Osteoblast (primary cell): ENCODE data around the gene MARCHF3. TPM values are rescaled to one million over a fixed set of nuclear protein-coding genes. Genes with fewer than 3 reads are reported as not detected.

Experiments used
- DNase-seq: peaks from one replicate; pipeline ENCODE4 v3.0.0; 2011; ENCODE audit warnings: low spot score, mixed read lengths; ENCODE audit not compliant: insufficient read length; ENCODE audit errors: missing footprints
- H2AFZ ChIP-seq: 2 replicates; pipeline ENCODE4 v1.6.0; 2011; ENCODE audit warnings: mild to moderate bottlenecking, low read length
- H3K27ac ChIP-seq: 2 replicates; pipeline ENCODE4 v1.5.1; 2011; ENCODE audit warnings: mild to moderate bottlenecking, low read depth, low read length, moderate library complexity
- H3K27me3 ChIP-seq: 2 replicates; pipeline ENCODE4 v1.6.0; 2012; ENCODE audit warnings: mild to moderate bottlenecking, control low read depth, inconsistent platforms, low read length, moderate library complexity; ENCODE audit not compliant: insufficient read depth
- H3K36me3 ChIP-seq: 2 replicates; pipeline ENCODE4 v1.5.1; 2011; ENCODE audit warnings: mild to moderate bottlenecking, low read length, control low read depth, moderate library complexity; ENCODE audit not compliant: insufficient read depth
- H3K4me1 ChIP-seq: 2 replicates; pipeline ENCODE4 v1.5.1; 2011; ENCODE audit warnings: mild to moderate bottlenecking, low read length, control low read depth, moderate library complexity; ENCODE audit not compliant: insufficient read depth
- H3K4me2 ChIP-seq: 2 replicates; pipeline ENCODE4 v1.6.0; 2011; ENCODE audit warnings: mild to moderate bottlenecking, low read length; ENCODE audit not compliant: insufficient read depth
- H3K4me3 ChIP-seq: fragments of 200-600 bp; sonication (generic); 3 replicates; pipeline ENCODE4 v1.5.1; 2012; ENCODE audit warnings: mild to moderate bottlenecking, low read length, inconsistent platforms; ENCODE audit not compliant: insufficient read depth
- H3K79me2 ChIP-seq: 2 replicates; pipeline ENCODE4 v1.6.0; 2012; ENCODE audit warnings: mild to moderate bottlenecking, low read length, control low read depth, inconsistent platforms; ENCODE audit not compliant: insufficient read depth
- H3K9me3 ChIP-seq: 2 replicates; pipeline ENCODE4 v1.5.1; 2011; ENCODE audit warnings: low read depth, low read length, control low read depth
- H4K20me1 ChIP-seq: 2 replicates; pipeline ENCODE4 v1.6.0; 2012; ENCODE audit warnings: mild to moderate bottlenecking, low read length, control low read depth; ENCODE audit not compliant: insufficient read depth
- CTCF ChIP-seq: IDR thresholded peaks from 2 replicates; pipeline ENCODE4 v1.5.1; 2011; ENCODE audit warnings: mild to moderate bottlenecking, low read depth, low read length, moderate library complexity; ENCODE audit errors: extremely low read depth
- total RNA-seq: library from RNA; depleted of rRNA; stranded (reverse); fragments of >200 nt; gene quantifications from 2 replicates; pipeline ENCODE4 v1.2.3, GENCODE V29; 2012

Gene MARCHF3
- total RNA-seq, 1 donor = 2.2 TPM

- H3K27me3 ChIP-seq = no peaks in the 10 kb centered on the region
- no peaks in the 10 kb centered on the region for H3K9me3 ChIP-seq
- peaks cover 30% of the 10 kb centered on the region for H3K4me1 ChIP-seq
- no peak for TF ChIP-seq CTCF
- H3K4me2 ChIP-seq = no peak overlapping the region
- no peak overlapping the region for H2AFZ ChIP-seq
- no peaks in the 10 kb centered on the region for H3K36me3 ChIP-seq
- no peaks in the 10 kb centered on the region for H4K20me1 ChIP-seq
- no peaks in the 10 kb centered on the region for H3K79me2 ChIP-seq
- DNase-seq = no peak
- no peak overlapping the region for H3K4me3 ChIP-seq
- H3K27ac ChIP-seq = no peak overlapping the region
Measured at GRCh38 chr5:126852841-126853271, 177.5 kb downstream of the MARCHF3 start.

DNA sequence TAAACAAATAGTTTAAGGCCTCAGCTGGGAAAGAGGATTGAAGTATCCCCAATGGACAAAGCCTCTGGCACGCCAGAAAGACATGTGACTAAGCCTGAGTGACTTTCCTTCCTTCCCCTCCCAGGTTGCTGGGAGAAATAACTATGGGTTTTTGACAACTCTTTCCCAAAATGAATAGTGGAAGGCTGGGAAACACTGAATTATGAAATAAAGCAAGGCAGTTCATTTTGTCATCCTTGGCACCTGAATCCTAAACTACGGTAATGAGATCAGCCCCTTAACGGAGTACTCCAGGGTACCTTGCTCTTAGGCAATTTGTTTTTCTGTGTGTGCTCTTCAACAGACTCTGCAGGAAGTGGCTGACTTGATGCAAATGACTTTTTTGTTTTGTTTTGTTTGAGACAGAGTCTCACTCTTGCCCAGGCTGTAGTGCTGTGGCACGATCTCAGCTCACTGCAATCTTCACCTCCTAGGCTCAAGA, 178.2 kb downstream of the MARCHF3 start:
- no peaks in the 10 kb centered on the region for H3K9me3 ChIP-seq
- no peaks in the 10 kb centered on the region for H3K79me2 ChIP-seq
- H2AFZ ChIP-seq = peak overlapping the region; percentile 52
- H4K20me1 ChIP-seq = no peaks in the 10 kb centered on the region
- H3K4me3 ChIP-seq = no peak overlapping the region
- no peak for TF ChIP-seq CTCF
- peak; percentile 88 for DNase-seq
- H3K36me3 ChIP-seq = no peaks in the 10 kb centered on the region
- peaks cover 30% of the 10 kb centered on the region for H3K4me1 ChIP-seq
- H3K27me3 ChIP-seq = no peaks in the 10 kb centered on the region
- H3K4me2 ChIP-seq = peak overlapping the region; percentile 38
- H3K27ac ChIP-seq = peak overlapping the region; percentile 25

- no peaks in the 10 kb centered on the region for H3K27me3 ChIP-seq
- no peaks in the 10 kb centered on the region for H3K36me3 ChIP-seq
- peak overlapping the region; percentile 52 for H2AFZ ChIP-seq
- H3K9me3 ChIP-seq = no peaks in the 10 kb centered on the region
- peak overlapping the region; percentile 38 for H3K4me2 ChIP-seq
- no peak for TF ChIP-seq CTCF
- H3K4me1 ChIP-seq = peaks cover 35% of the 10 kb centered on the region
- peak overlapping the region; percentile 25 for H3K27ac ChIP-seq
- no peaks in the 10 kb centered on the region for H3K79me2 ChIP-seq
- H3K4me3 ChIP-seq = no peak overlapping the region
- no peak for DNase-seq
- no peaks in the 10 kb centered on the region for H4K20me1 ChIP-seq
Measured at GRCh38 chr5:126851501-126852011, 178.8 kb downstream of the MARCHF3 start.

- no peak overlapping the region for H2AFZ ChIP-seq
- TF ChIP-seq CTCF = no peak
- H3K27ac ChIP-seq = no peak overlapping the region
- no peaks in the 10 kb centered on the region for H4K20me1 ChIP-seq
- H3K36me3 ChIP-seq = no peaks in the 10 kb centered on the region
- H3K9me3 ChIP-seq = no peaks in the 10 kb centered on the region
- H3K4me3 ChIP-seq = no peak overlapping the region
- H3K4me2 ChIP-seq = no peak overlapping the region
- no peak for DNase-seq
- peaks cover 43% of the 10 kb centered on the region for H3K4me1 ChIP-seq
- no peaks in the 10 kb centered on the region for H3K27me3 ChIP-seq
- H3K79me2 ChIP-seq = no peaks in the 10 kb centered on the region
Measured at GRCh38 chr5:126849101-126849678, 181.2 kb downstream of the MARCHF3 start.
